ENCODE measurements around the gene PCDHGB6. TPM values are rescaled to one million over a fixed set of nuclear protein-coding genes. Genes with fewer than 3 reads are reported as not detected.

PCDHGB6 gene
- total RNA-seq, 1 donor from 2014 or later, result 7.5 TPM

GRCh38 chr5:141437221-141437620 is 29.4 kb downstream of the PCDHGB6 start:
- no peak for TF ChIP-seq CTCF (IDR thresholded peaks at IDR 0.05)
- peaks cover 12% of the 10 kb centered on the region for H3K9me3 ChIP-seq
- ATAC-seq, result no peak

DNA sequence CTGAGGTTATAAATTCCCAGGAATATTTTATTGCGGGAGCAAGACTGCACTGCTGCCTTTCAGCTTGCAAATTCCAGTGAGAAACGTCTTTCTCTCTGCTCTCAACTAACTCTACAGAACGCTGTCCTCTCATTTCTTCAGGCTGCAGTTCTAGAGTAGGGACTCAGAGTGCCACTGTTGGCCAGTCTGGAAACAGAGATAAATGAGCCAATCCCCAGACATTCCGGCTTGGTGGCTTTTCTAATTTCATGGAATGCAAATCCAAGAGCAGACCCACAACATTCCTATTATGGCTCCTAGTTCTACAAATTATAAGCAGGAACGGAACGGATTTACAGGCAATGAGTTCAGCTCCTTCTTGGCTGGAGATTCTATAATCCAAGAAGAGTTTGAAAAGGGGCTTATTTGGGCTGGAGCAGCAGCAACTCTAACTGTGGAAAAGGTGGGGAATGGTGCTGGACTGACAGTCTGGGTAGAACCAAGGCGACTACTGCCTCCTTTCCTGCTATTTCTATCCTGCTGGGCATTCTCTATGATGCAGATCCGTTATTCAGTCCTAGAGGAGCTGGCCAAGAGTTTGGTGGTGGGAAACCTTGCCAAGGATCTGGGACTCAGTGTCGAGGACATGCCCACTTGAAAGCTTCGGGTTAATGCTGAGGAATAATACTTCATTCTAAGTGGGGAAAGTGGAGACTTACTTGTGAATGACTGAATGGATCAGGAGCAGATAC is 31.8 kb downstream of the PCDHGB6 start:
- DNase-seq, result no peak
- no peak for ATAC-seq
- intact Hi-C loops (cut with DNase I), result no loop called here
- Histone ChIP-seq H3K27me3 (no peaks in the 10 kb centered on the region), H3K27ac (no peak overlapping the region), H3K9me3 (peaks cover 13% of the 10 kb centered on the region), H3K4me1 (no peaks in the 10 kb centered on the region), H3K4me3 (no peak overlapping the region), H3K36me3 (no peaks in the 10 kb centered on the region)
- TF ChIP-seq CTCF (IDR thresholded peaks at IDR 0.05), result no peak

More at GRCh38 chr5:141437221-141437620, 29.4 kb downstream of the PCDHGB6 start:
- intact Hi-C loops (cut with DNase I), result no loop called here
- Histone ChIP-seq H3K4me1 (no peaks in the 10 kb centered on the region), H3K27ac (no peak overlapping the region), H3K4me3 (no peak overlapping the region), H3K27me3 (no peaks in the 10 kb centered on the region), H3K36me3 (no peaks in the 10 kb centered on the region)
- no peak for DNase-seq

- no peak for ATAC-seq
- peaks cover 16% of the 10 kb centered on the region for H3K9me3 ChIP-seq
- DNase-seq, result no peak
- no peaks in the 10 kb centered on the region for H3K27me3 ChIP-seq
- no peak overlapping the region for H3K4me3 ChIP-seq
- H3K27ac ChIP-seq, result no peak overlapping the region
- TF ChIP-seq CTCF (IDR thresholded peaks at IDR 0.05), result no peak
- H3K36me3 ChIP-seq, result no peaks in the 10 kb centered on the region
- intact Hi-C loops (cut with DNase I), result no loop called here
- no peaks in the 10 kb centered on the region for H3K4me1 ChIP-seq
Observed at GRCh38 chr5:141440341-141440740, 32.5 kb downstream of the PCDHGB6 start.

- DNase-seq, result no peak
- Histone ChIP-seq H3K36me3 (no peaks in the 10 kb centered on the region), H3K4me3 (no peak overlapping the region), H3K27me3 (no peaks in the 10 kb centered on the region), H3K4me1 (no peaks in the 10 kb centered on the region), H3K9me3 (peaks cover 19% of the 10 kb centered on the region), H3K27ac (no peak overlapping the region)
- TF ChIP-seq CTCF (IDR thresholded peaks at IDR 0.05), result no peak
- intact Hi-C loops (cut with DNase I), result no loop called here
- no peak for ATAC-seq
Observed at GRCh38 chr5:141441571-141442170, 33.9 kb downstream of the PCDHGB6 start.

Other genes with a start within 250 kb of the PCDHGB6 start
- 2.8 TPM for gene PCDHB7, start 235.4 kb upstream of the PCDHGB6 start, total RNA-seq
- gene PCDHB8, start 230.2 kb upstream of the PCDHGB6 start, total RNA-seq, result 2.4 TPM
- gene PCDHB16, start 225.6 kb upstream of the PCDHGB6 start, total RNA-seq, result 4.1 TPM
- gene PCDHB9, start 220.9 kb upstream of the PCDHGB6 start, total RNA-seq, result 2.5 TPM
- gene PCDHB10, start 215.7 kb upstream of the PCDHGB6 start, total RNA-seq, result 2.1 TPM
- gene PCDHB11, start 208.4 kb upstream of the PCDHGB6 start, total RNA-seq, result 2.0 TPM
- gene PCDHB12, start 199.3 kb upstream of the PCDHGB6 start, total RNA-seq, result 2.8 TPM
- gene PCDHB13, start 194.1 kb upstream of the PCDHGB6 start, total RNA-seq, result 3.2 TPM
- 3.0 TPM for gene PCDHB14, start 184.7 kb upstream of the PCDHGB6 start, total RNA-seq
- gene PCDHB15, start 162.6 kb upstream of the PCDHGB6 start, total RNA-seq, result 2.5 TPM
- gene SLC25A2, start 104.0 kb upstream of the PCDHGB6 start, total RNA-seq, result 0.64 TPM
- 60.4 TPM for gene TAF7, start 87.2 kb upstream of the PCDHGB6 start, total RNA-seq
- gene PCDHGA1, start 77.5 kb upstream of the PCDHGB6 start, total RNA-seq, result 0.46 TPM
- 2.5 TPM for gene PCDHGA2, start 69.3 kb upstream of the PCDHGB6 start, total RNA-seq
- 1.7 TPM for gene PCDHGA3, start 64.2 kb upstream of the PCDHGB6 start, total RNA-seq
- 2.0 TPM for gene PCDHGB1, start 57.9 kb upstream of the PCDHGB6 start, total RNA-seq
- gene PCDHGA4, start 53.0 kb upstream of the PCDHGB6 start, total RNA-seq, result 3.9 TPM
- 3.8 TPM for gene PCDHGB2, start 48.0 kb upstream of the PCDHGB6 start, total RNA-seq
- 3.5 TPM for gene PCDHGA5, start 43.9 kb upstream of the PCDHGB6 start, total RNA-seq
- gene PCDHGB3, start 37.8 kb upstream of the PCDHGB6 start, total RNA-seq, result 2.6 TPM
- gene PCDHGA6, start 34.1 kb upstream of the PCDHGB6 start, total RNA-seq, result 3.9 TPM
- gene PCDHGA7, start 25.3 kb upstream of the PCDHGB6 start, total RNA-seq, result 2.5 TPM
- 4.2 TPM for gene PCDHGB4, start 20.3 kb upstream of the PCDHGB6 start, total RNA-seq
- gene PCDHGA8, start 15.4 kb upstream of the PCDHGB6 start, total RNA-seq, result 1.2 TPM
- 11.0 TPM for gene PCDHGB5, start 10.1 kb upstream of the PCDHGB6 start, total RNA-seq
- 5.4 TPM for gene PCDHGA9, start 5.2 kb upstream of the PCDHGB6 start, total RNA-seq
- gene PCDHGA10, start 5.0 kb downstream of the PCDHGB6 start, total RNA-seq, result 6.2 TPM
- 15.4 TPM for gene PCDHGB7, start 9.7 kb downstream of the PCDHGB6 start, total RNA-seq
- 2.6 TPM for gene PCDHGA11, start 13.0 kb downstream of the PCDHGB6 start, total RNA-seq
- gene PCDHGA12, start 22.5 kb downstream of the PCDHGB6 start, total RNA-seq, result 7.6 TPM
- 109 TPM for gene PCDHGC3, start 67.9 kb downstream of the PCDHGB6 start, total RNA-seq
- 1.8 TPM for gene PCDHGC4, start 77.0 kb downstream of the PCDHGB6 start, total RNA-seq
- gene PCDHGC5, start 81.1 kb downstream of the PCDHGB6 start, total RNA-seq, result 1.4 TPM
- 118 TPM for gene DIAPH1, start 211.0 kb downstream of the PCDHGB6 start, total RNA-seq
- 42.1 TPM for gene HDAC3, start 228.8 kb downstream of the PCDHGB6 start, total RNA-seq
- gene RELL2, start 229.0 kb downstream of the PCDHGB6 start, total RNA-seq, result 6.1 TPM
- 13.6 TPM for gene FCHSD1, start 243.4 kb downstream of the PCDHGB6 start, total RNA-seq

Measured in upper lobe of right lung (tissue), 1 donor.